ENCODE results near the gene SMIM17. TPM values are rescaled to one million over a fixed set of nuclear protein-coding genes. Genes with fewer than 3 reads are reported as not detected.

Gene SMIM17
- total and polyA plus RNA-seq, 2 of the 13 experiments (the other 11 are each of a cell fraction or from before 2014, with no cell fraction given) = 0.21 to 0.53 TPM

- TF ChIP-seq GLI4 (CRISPR knock-in tag; IDR thresholded peaks at IDR 0.05; ENCODE audit: borderline replicate concordance) (0 out of 2 replicates have a peak, but pooled peaks have one; percentile 34), CREB3 (CRISPR knock-in tag; IDR thresholded peaks at IDR 0.05) (no peak), ZNF496 (CRISPR knock-in tag; IDR thresholded peaks at IDR 0.05; ENCODE audit: insufficient replicate concordance) (no peak), ISX (CRISPR knock-in tag; conservative IDR thresholded peaks at IDR 0.05) (no peak), ZNF296 (CRISPR knock-in tag; conservative IDR thresholded peaks at IDR 0.05) (no peak), SRF (IDR thresholded peaks at IDR 0.05; ENCODE audit: low read depth, low read length) (no peak), ZNF10 (CRISPR knock-in tag; IDR thresholded peaks at IDR 0.05; ENCODE audit: borderline replicate concordance, low read depth) (no peak), ZNF883 (CRISPR knock-in tag; IDR thresholded peaks at IDR 0.05; ENCODE audit: not compliant biosample characterization) (peak; percentile 27), REPIN1 (CRISPR knock-in tag; IDR thresholded peaks at IDR 0.05; ENCODE audit: borderline replicate concordance, low read depth) (no peak), ATF4 (CRISPR knock-in tag; IDR thresholded peaks at IDR 0.05) (peak in 1 of 2 experiments; percentile 6; a peak in 1 of 4 replicates), RFX3 (CRISPR knock-in tag; IDR thresholded peaks at IDR 0.05) (no peak), TIGD3 (CRISPR knock-in tag; IDR thresholded peaks at IDR 0.05; ENCODE audit: borderline replicate concordance) (peak; percentile 37; the same call in 1 of the 2 replicates), MYPOP (CRISPR knock-in tag; IDR thresholded peaks at IDR 0.05) (peak; percentile 44; the same call in 1 of the 2 replicates), SNRNP70 (IDR thresholded peaks at IDR 0.05; ENCODE audit: low read depth, low read length) (no peak), IKZF4 (CRISPR knock-in tag; IDR thresholded peaks at IDR 0.05; ENCODE audit: borderline replicate concordance, low read depth, not compliant biosample characterization) (no peak), ZSCAN21 (CRISPR knock-in tag; IDR thresholded peaks at IDR 0.05; ENCODE audit: borderline replicate concordance) (peak; percentile 39), ZFP90 (CRISPR knock-in tag; IDR thresholded peaks at IDR 0.05; ENCODE audit: borderline replicate concordance) (no peak), KDM1A (CRISPR knock-in tag; IDR thresholded peaks at IDR 0.05) (no peak), PHF5A (CRISPR knock-in tag; IDR thresholded peaks at IDR 0.05; ENCODE audit: low read depth, unreplicated experiment) (no peak), AHDC1 (CRISPR knock-in tag; IDR thresholded peaks at IDR 0.05; ENCODE audit: borderline replicate concordance) (no peak)
Observed at GRCh38 chr19:56595548-56595899, 47.4 kb upstream of the SMIM17 start (continued).

All from HepG2 (cell line).